NCI-H2171 treated with DMSO at 0.1 percent for 48 hours (cell line): ENCODE measurements around the gene DAAM2.

Experiments used
- DNase-seq: peaks from one replicate; lab custom pipeline; 2025; lab: John Stamatoyannopoulos, UW

DAAM2 gene

DNA sequence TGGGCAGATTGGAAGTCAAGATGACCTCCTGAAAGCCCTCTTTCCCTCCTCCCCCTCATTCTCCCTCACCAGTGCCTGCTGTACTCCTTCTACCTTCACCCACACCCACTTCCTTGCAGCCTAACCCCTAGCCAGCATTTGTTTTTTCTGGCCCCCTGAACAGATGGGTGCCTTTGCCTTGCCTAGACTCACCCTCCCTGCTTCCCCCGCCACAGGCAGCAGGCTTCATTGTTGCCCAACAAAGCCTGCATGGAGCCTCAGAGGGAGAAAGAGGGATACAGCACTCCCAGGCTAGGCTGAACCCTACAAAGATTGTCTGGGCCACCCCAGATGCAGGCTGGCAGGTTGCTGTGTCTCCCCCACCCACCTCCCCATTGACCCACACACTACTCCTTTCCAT lies 139.4 kb downstream of the DAAM2 start:
- DNase-seq, result peak; percentile 61

DNA sequence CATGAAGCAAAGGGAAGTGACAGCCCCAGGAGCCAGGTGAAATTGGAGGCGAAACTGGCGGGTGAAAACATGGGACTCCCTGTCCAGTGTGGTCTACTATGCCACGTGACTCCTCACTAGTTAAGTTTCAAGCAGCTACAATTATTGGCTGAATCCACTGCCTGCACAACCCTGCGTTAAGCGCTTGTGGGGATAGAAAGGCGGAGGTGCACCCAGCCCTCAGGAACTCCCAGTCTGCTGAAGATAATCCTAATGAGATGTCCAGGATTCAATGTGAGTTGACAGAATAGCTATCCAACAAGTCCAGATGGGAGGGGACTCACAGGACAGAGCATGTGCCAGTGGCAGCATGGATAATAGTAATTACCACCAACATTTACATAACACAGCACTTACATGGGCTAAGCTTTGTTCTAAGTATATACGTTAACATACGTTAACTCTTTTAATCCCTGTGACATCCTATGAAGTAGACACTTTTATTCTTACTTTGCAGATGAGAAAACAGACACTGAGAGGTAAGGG lies 140.3 kb downstream of the DAAM2 start:
- no peak for DNase-seq

DNA sequence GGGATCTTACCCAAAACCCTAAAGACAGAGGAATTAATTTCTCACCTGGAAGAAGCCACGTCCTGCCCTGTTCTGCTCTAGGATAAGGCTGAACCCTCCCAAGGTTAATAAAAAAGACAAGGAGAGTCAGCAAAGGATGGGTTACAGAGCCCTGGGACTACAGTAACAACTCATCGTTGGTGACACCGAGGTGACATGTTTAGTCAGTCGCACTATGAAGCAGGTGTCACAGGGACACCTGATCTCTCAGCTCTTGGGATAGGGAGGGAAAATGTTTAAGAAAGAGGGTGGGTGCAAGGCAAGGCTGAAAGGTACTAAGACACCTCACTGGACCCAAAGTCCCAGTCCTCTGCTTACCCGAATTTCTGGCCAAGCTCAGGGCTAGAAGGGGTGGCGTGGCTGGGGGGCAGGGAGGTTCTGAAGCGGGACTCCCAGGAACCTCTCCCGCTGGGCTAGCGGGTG lies 141.5 kb downstream of the DAAM2 start:
- peak; percentile 58 for DNase-seq

DNA sequence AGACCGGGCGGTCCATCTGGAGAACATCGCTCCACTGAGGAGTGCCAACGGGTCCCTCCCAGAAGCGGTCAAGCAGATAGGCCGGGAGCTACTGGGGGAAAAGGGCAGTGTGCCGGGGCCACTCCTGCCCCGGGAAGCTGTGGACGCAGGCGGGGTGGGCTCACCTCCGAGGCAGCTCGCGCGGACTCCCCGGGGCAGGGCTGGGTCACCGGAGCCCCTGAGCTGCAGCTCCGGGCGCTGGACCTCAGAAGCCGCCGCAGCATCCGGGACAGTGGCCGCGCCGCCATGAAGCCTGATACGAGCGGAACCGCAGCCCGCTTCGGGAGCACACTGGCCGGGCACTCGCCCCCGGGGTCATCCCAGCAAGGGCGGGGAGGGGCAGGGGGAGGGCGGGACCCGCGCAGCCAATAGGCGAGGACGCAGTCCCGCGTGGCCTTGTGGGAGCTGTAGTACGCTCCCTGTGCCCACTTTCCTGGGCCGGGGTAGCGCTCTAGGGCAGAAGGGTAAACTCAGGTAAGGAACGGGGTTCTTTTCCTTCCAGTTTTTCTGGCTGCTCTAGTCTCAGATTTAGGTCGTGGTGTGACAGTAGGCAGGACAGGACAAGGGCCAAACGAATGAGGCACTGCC lies 142.1 kb downstream of the DAAM2 start, which contains the start of gene MOCS1:
Gene MOCS1 (minus strand): TSS at position 332 of the 627 bp plus-strand sequence. CDS start 45 bp downstream, at position 287.
- peak; percentile 56 for DNase-seq

DNA sequence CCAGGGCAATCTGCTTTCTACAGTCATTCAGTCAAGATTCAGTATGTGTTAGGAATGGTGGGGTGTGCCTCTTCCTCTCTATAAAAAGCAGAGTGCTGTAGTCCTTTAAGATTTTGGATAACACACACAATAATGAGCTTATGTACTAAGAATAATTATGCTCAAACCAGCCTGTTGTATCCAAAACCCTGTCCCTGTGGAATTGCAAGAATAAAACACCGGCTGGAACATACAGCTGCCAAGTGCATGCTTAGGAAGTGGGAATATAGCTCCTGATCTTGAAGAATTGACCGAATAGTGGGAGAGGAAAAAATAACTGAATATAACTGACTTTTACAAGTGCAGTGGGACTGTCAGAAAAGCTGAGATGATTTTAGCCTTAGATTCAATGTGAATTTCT lies 143.1 kb downstream of the DAAM2 start:
- no peak for DNase-seq

DNA sequence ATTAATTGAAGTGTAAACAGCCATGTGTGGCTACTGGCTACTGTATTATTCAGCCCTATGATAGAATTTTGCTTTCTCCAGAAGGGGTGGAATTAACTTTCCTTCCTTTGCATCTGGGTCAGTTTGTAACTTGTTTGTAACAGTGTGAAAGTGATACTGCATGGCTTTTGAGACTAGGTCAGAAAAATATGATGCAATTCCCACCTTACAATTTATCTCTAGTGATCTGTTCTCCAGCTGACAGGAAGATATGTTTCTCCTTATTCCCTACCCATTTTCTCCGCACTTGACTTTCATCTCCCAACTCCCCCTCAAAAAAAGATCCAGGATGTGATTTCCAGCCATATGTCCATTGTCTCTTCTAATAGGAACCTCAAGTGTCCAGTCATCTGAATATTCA lies 144.7 kb downstream of the DAAM2 start:
- no peak for DNase-seq

DNA sequence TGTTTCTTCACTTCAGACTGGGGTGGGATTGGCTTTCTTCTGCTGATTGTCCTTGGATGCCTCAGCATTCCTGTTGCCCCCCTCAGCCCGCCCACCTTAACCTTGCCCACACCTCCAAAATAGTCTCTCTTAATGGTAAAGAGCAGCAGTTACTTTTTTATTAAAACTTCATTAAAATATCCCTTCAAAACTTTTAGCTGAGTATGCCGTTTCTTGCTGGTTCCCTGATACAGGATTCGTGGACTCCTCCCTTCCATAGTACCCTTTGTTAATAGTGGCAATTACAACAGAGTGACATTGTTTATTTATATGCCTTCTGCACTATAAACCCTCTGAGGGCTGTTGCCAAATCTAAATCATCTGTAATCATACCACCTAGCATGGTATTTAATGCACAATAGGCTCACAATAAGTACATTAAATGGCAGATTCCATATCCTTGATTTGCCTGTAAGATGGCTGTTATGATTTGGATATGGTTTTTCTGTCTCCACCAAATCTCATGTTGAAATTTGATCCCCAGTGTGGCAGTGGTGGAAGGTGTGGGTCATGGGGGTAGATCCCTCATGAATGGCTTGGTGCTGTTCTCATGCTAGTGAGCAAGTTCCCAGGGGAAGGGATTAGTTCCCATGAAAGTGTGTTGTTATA lies 145.6 kb downstream of the DAAM2 start:
- DNase-seq, result peak; percentile 29

DNA sequence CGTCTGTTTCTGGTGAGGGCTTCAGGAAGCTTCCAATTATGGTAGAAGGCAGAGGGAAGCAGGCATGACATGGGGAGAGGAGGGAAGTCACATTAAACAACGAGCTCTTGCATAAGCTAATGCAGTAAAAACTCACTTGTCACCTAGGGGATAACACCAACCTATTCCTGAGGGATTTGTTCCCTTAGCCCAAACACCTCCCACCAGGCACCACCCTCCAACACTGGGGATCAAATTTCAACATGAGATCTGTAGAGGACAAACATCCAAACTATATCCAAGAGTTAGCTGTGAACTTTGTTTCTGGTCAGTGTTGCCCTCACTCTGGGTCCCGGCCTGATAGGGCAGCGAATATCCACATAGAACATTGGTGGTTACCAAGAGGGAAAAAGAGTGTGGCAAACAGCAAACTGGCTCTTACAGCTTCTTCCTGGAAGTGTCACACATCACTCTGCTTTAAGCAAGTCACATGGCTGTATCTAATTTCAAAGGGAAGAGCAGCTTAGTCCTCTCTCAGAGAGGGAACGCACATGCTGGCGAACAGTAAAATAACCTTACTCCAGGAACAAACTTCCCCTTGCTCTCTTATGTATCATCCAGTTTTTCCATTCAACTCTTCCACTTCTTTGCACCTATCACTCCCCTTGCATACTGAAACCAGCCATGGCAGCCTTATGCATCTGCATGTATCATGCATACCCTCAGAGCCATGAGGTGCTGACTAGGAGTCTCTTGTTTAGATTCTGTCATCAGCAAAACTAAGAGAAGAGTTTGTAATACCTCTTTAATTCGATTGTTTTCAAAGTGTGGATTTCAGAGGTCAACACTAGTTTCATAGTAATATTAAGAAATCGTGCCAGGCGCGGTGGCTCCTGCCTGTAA lies 146.8 kb downstream of the DAAM2 start:
- peak; percentile 82 for DNase-seq

DNA sequence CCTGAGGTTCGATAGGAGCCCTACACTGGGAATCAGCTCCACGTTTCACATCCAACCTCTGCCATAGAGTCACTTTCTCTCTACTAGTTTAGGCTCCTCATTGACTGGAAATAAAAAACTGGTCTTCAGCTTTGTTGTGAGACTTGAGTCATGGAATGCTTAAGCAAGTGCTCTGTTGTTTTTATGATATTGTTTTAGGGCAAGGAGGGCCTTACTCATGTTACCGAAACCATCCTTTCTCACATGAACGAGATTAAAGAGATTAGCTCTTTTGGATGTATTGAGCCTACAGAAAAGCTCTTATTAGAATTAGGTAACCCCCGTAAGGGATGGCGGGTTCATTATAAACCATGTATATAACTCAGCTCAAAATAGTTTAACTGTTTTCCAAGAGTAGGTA lies 149.0 kb downstream of the DAAM2 start:
- DNase-seq, result no peak

DNA sequence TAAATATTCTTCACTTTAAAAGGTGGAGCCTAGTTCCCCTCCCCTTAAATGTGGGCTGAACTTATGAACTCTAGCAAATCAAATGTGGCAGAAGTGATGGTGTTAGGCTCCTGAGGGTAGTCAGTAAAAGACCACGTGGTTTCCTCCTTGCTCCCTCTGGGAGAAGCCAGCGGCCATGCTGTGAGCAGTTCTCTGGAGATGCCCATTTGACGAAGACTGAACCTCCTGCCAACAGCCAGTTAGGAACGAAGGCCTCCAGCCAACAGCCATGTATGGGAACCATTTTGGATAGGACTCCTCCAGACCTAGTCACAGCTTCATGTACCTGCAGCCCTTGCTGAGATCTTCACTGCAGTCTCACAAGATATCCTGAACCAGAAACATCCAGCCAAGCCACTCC lies 149.6 kb downstream of the DAAM2 start:
- DNase-seq, result no peak

DNA sequence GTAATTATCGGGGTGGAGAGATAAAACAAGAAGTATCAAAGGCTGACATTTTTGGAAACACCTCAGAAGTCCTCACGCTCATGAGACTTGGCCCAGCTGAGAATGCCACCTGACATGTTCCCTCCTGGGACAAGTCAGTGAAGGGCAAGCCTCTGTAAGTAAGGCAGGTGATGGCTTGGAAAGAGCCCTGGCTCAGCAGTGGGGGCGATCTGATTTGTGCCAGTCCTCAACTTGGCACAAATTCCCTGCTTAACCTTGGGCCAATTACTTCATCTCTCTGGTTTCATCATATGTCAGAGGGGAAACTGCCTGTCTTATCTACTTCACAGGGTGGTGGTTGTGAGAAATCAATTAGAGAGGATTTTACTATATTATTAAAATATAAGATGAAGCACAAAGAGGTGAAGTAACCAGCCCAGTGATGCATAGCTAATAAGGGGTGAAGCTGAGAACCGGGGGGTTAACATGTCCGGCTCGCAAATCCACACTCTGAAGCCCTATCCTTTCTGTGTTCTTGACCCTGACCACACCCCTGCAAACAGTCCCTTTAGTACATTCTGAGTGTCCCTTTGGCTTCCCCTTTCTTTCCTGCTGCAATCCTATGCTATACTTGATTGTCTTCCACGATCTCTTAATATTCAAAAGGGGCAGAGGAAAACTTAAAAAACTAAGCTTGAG lies 150.9 kb downstream of the DAAM2 start:
- DNase-seq, result no peak

DNA sequence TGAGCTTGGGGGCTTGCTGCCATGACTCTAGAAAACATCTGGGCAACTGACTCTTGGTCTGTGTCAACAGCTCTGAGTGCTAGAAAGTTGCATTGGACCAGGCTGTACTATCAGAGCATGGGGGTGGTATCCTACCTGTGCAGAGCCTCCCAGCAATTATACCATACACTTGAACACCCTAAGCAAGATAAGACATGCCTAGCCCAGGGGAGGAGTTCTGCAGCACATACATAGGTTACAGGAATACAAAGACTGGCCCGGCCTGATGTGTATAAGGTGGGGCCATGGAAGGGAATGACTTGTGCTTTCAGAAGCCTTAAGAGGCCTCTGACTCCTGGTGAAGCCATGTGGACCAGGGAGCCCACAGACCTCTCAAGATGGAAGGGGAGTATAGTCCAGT lies 153.4 kb downstream of the DAAM2 start:
- peak; percentile 55 for DNase-seq

DNA sequence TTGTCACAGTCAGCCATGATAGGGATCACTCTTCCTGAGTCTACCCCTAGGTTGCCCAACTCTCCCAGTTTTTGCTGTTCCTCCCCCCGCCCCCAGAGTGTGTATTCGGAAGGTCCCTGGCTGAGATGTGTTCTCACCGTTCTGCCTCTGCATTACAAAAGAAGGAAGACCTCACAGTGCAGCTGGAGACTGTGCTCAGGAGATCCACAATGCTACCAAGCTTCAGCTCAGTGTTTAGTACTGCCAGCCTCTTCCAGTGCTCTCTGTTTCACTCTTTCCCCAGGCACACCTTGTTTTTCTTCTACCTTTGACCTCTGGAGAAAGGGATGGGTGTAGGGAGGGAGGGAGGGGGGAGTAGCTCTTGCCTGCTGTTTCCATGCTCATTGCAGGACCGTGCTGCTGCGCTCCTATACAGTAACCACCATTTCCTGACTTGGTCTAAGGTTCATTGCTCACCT lies 155.5 kb downstream of the DAAM2 start:
- DNase-seq, result no peak

DNA sequence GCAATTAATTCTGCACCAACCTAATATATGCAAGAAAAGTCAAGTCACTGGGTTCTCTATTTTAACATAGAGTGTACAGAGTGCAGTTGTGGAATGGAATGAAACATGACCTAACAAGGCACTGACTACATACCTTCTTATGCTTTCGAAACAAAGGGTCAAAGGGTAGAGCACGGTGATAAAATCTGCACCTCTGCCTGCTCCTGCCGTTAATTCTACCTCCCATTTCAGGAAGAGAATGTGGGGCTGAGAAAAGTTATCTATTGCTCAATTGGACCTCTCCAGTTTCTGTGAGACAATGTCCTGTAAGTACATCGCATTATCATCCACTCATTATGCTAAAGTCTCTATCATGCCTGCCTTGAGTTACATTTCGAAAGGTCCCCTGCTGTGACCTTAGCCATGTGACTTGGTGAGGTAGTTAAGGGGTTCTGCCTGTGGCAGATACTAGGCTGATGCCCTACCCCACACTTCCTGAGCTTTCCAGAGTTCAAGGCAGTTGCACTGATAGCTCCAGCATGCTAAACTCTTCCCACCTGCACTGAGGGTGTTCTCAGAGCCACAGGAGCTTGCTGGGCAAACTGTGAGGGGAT lies 156.1 kb downstream of the DAAM2 start:
- DNase-seq, result no peak

DNA sequence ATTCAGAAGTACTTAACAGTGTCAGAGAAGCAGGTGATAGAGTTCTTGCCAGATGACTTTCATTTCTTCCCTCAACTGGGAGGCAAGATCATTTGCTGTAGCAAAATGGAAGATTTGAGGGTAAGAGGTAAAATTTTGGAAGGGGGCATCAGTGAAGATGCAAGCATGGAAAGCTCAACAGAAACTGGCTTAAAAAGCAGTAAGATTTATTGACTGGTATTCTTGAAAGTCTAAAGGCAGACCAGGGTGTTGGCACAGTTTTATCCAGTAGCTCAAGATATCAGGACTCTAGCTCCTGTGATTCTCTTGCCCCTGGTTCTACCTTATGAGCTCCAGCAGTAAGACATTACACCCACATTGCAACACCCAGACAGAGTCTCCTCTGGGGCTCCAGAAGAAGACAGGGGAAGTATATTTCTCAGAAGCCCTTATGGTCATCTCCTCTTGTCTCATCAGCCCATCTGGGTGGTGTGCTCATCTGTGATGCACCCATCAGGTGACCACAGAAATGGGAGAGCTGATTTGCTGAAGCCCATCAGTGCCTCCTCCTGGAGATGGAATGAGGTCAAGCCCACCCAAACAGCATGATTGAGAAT lies 158.0 kb downstream of the DAAM2 start:
- DNase-seq, result no peak

DNA sequence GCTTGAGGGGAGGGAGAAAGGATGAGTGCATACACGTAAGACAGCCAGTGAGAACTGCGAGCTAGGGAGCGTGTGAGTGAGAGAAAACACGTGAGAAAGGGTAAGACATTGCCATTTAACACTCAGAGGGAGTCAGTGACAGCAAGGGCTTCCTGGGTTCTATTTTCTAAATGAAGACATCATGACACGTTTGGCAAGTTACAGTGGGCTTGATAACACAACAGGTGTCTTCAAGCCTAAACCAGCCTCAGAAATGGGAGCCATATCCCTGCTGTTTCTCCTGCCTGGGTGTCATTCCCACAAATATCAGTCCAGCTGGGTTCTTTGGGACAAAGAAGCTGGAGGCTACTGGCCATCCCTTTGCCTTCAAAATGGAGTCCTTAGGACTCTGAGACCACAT lies 159.0 kb downstream of the DAAM2 start:
- DNase-seq, result no peak

DNA sequence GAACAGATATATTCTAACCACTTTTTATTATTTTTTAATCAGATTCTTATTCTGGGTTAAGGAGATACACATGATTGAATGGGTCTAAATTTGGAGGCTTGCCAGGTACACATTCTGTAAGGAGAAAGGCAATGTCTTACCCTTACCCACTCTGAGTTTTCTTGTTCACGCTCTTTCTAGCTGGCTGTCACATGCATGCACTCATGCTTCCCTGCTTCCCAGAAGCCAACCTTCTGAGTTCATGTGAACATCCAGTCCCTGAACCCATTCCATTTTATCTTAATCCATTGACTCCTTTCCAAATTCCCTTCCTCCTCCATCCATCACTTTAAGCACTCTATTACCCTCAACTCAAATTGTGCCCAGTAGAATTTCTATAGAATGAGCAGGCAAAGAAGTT lies 159.5 kb downstream of the DAAM2 start:
- DNase-seq, result no peak

DNA sequence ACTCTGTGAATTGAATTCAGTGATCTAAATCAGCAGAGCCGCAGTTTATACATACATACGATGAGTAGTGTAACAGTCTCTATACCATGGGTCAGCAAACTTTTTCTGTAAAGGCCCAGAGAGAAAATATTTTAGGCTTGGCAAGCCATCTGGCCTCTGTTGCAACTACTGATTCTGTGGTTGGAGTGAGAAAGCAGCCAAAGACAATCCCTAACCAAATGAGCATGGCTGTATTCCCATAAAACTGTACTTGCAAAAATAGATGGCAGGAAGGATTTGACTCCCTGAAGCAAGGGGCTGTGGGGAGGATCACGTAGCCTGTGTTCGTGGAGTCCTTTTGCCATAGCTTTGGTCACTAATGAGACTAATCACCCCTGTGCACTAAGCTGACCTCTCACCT lies 160.0 kb downstream of the DAAM2 start:
- no peak for DNase-seq

DNA sequence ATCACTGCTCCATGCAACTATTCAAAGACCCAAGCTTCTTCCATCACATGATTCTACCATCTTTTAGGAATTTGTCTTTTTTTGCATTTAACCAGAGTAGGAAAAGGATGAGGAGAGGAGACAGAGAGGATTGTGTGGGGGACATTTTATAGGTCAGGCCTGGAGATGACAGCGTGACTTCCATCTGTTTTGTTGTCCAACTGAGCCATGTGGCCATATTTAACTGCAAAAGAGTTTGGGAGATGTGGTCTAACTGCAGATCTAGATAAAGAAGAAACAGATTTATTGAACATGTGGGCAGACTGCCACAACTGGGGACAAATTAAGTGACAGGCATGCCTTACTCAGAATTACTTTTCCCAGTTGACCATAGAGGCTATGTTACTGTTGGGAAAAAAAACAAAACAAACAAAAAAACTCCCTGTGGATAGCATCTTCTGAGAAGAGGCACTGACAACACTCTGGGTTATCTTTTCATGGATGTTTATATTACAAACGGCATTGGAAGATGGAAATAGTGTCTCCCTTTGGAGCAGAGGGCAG lies 161.0 kb downstream of the DAAM2 start:
- no peak for DNase-seq
